A549 (cell line): ENCODE measurements around the gene CASTOR1.

ENCODE experiments used
- BHLHE40 ChIP-seq: IDR thresholded peaks from 2 replicates; pipeline ENCODE4 v1.6.1; 2012; ENCODE audit warnings: low read depth, low read length, inconsistent platforms
- EHMT2 ChIP-seq: fragments of 200-600 bp; sonication (generic); IDR thresholded peaks from 2 replicates; pipeline ENCODE4 v1.6.1; 2016; ENCODE audit warnings: antibody characterized with exemption, low read depth, mild to moderate bottlenecking, moderate library complexity
- POLR2AphosphoS2 ChIP-seq: conservative IDR thresholded peaks from 2 replicates; pipeline ENCODE4 v1.6.1; 2012; ENCODE audit warnings: low read length, improper control_type of control experiment, inconsistent platforms
- TFCP2L1 ChIP-seq: fragments of 250-450 bp; sonication (Bioruptor Pico); IDR thresholded peaks from 2 replicates; pipeline ENCODE4 v1.5.0; 2021; ENCODE audit warnings: mild to moderate bottlenecking
- ZSCAN20 ChIP-seq: fragments of 250-450 bp; sonication (Bioruptor Pico); IDR thresholded peaks from 2 replicates; pipeline ENCODE4 v1.8.0; 2022; ENCODE audit warnings: mild to moderate bottlenecking, moderate library complexity
- TF ChIP-seq, protein P1 (sequence below): IDR thresholded peaks from 2 replicates; pipeline ENCODE4 v1.6.1; 2012

DNA sequence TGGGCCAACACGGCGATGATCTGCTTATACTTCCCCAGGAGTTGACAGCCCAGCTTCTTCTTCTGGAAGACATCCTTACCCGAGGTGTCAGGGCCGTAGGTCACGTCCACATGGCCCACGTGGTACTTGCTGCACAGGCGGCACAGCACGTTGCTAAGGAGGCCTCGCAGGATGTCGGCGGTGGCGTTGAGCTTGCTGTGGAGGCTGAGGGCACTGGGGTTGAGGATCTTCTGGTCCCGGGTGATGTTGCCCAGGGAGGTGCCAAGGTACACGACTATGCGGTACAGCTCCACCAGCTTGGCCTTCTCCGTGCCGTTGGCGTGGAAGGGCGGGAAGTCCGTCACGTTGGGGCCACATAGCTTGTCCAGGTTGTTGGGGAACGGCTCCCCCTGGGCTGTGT is 45.6 kb downstream of the CASTOR1 start:
- TF ChIP-seq ZSCAN20 (CRISPR knock-in tag) (no peak), TFCP2L1 (no peak), EHMT2 (no peak), BHLHE40 (no peak), POLR2AphosphoS2 (no peak)
- TF ChIP-seq, protein P1, sequence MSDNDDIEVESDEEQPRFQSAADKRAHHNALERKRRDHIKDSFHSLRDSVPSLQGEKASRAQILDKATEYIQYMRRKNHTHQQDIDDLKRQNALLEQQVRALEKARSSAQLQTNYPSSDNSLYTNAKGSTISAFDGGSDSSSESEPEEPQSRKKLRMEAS: 0 out of 2 replicates have a peak, but pooled peaks have one; percentile 13
